Measurements from ENCODE around the gene BRMS1L. TPM values are rescaled to one million over a fixed set of nuclear protein-coding genes. Genes with fewer than 3 reads are reported as not detected.

Gene BRMS1L
- total and polyA plus RNA-seq, 2 of the 13 experiments (the other 11 are each of a cell fraction or from before 2014, with no cell fraction given): 21.1 to 23.8 TPM

- TF ChIP-seq MTF1 (CRISPR knock-in tag; IDR thresholded peaks at IDR 0.05) (no peak), ETV5 (CRISPR knock-in tag; IDR thresholded peaks at IDR 0.05; ENCODE audit: borderline replicate concordance) (no peak), ZNF430 (CRISPR knock-in tag; IDR thresholded peaks at IDR 0.05) (no peak), PRPF4 (IDR thresholded peaks at IDR 0.05; ENCODE audit: low read depth, low read length, poor library complexity, severe bottlenecking) (no peak), ZNF34 (CRISPR knock-in tag; IDR thresholded peaks at IDR 0.05; ENCODE audit: borderline replicate concordance) (no peak), BRF2 (CRISPR knock-in tag; IDR thresholded peaks at IDR 0.05) (no peak; the same call in 1 of the 2 replicates), NBN (conservative IDR thresholded peaks at IDR 0.05) (no peak), ZNF720 (CRISPR knock-in tag; IDR thresholded peaks at IDR 0.05) (no peak), HES4 (CRISPR knock-in tag; IDR thresholded peaks at IDR 0.05; ENCODE audit: borderline replicate concordance) (no peak), STAG1 (CRISPR knock-in tag; IDR thresholded peaks at IDR 0.05) (peak; percentile 39), ZC3H13 (CRISPR knock-in tag; IDR thresholded peaks at IDR 0.05) (no peak), ZNF761 (CRISPR knock-in tag; conservative IDR thresholded peaks at IDR 0.05) (no peak), ZNF317 (CRISPR knock-in tag; IDR thresholded peaks at IDR 0.05) (peak; percentile 58; the same call in 1 of the 2 replicates), MXD1 (CRISPR knock-in tag; IDR thresholded peaks at IDR 0.05) (no peak), FOXP1 (IDR thresholded peaks at IDR 0.05) (no peak), FOXP1 (CRISPR knock-in tag; IDR thresholded peaks at IDR 0.05) (peak; percentile 35; the same call in 1 of the 2 replicates), ZFP36L2 (CRISPR knock-in tag; IDR thresholded peaks at IDR 0.05) (peak; percentile 88; the same call in 1 of the 2 replicates), ZBTB8A (CRISPR knock-in tag; IDR thresholded peaks at IDR 0.05; ENCODE audit: borderline replicate concordance, low read depth) (no peak), CCAR2 (optimal IDR thresholded peaks at IDR 0.05; ENCODE audit: low read depth, low read length) (peak; percentile 68), SMYD3 (CRISPR knock-in tag; IDR thresholded peaks at IDR 0.05) (no peak), AGO2 (optimal IDR thresholded peaks at IDR 0.05; ENCODE audit: low read depth, low read length) (no peak), NPAS2 (CRISPR knock-in tag; IDR thresholded peaks at IDR 0.05; ENCODE audit: borderline replicate concordance) (no peak), BHLHE40 (IDR thresholded peaks at IDR 0.05; ENCODE audit: low read length) (no peak)
- TF ChIP-seq, protein P1, sequence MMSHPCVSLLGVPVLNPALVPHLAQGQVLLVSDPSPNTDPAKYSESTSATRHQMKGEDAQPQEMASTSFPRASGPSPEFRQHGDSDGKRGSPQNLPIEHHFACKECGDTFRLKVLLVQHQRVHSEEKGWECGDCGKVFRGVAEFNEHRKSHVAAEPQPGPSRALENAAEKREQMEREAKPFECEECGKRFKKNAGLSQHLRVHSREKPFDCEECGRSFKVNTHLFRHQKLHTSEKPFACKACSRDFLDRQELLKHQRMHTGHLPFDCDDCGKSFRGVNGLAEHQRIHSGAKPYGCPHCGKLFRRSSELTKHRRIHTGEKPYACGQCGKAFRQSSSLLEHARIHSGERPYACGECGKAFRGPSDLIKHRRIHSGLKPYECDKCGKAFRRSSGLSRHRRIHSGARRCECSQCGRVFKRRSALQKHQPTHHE (CRISPR knock-in tag; IDR thresholded peaks at IDR 0.05; ENCODE audit: borderline replicate concordance): no peak
- TF ChIP-seq, protein P2, sequence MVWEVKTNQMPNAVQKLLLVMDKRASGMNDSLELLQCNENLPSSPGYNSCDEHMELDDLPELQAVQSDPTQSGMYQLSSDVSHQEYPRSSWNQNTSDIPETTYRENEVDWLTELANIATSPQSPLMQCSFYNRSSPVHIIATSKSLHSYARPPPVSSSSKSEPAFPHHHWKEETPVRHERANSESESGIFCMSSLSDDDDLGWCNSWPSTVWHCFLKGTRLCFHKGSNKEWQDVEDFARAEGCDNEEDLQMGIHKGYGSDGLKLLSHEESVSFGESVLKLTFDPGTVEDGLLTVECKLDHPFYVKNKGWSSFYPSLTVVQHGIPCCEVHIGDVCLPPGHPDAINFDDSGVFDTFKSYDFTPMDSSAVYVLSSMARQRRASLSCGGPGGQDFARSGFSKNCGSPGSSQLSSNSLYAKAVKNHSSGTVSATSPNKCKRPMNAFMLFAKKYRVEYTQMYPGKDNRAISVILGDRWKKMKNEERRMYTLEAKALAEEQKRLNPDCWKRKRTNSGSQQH (CRISPR knock-in tag; IDR thresholded peaks at IDR 0.05; ENCODE audit: low read depth): no peak
These were observed 4.3 kb upstream of the BRMS1L start (continued) for GRCh38 chr14:35821564-35822411.

Measured in HepG2 (cell line).